HuH-7 (cell line): Measurements from ENCODE around the gene SMIM22.

ENCODE experiments used
- DNase-seq: peaks from one replicate; pipeline ENCODE4 v3.0.0; 2011; ENCODE audit warnings: low spot score

The SMIM22 gene

GRCh38 chr16:4820652-4821051 lies 25.5 kb downstream of the SMIM22 start:
- DNase-seq: no peak

- DNase-seq: no peak
Observed at GRCh38 chr16:4825196-4825595, 30.0 kb downstream of the SMIM22 start.

GRCh38 chr16:4826526-4826925 lies 31.4 kb downstream of the SMIM22 start:
- DNase-seq: no peak

GRCh38 chr16:4826980-4827379 lies 31.8 kb downstream of the SMIM22 start:
- no peak for DNase-seq

GRCh38 chr16:4828567-4829321 lies 33.6 kb downstream of the SMIM22 start:
- no peak for DNase-seq

- no peak for DNase-seq
Observed at GRCh38 chr16:4830408-4830807, 35.2 kb downstream of the SMIM22 start.

GRCh38 chr16:4831616-4832015 lies 36.4 kb downstream of the SMIM22 start:
- no peak for DNase-seq

GRCh38 chr16:4832698-4833343 lies 37.7 kb downstream of the SMIM22 start:
- DNase-seq: no peak

- no peak for DNase-seq
Observed at GRCh38 chr16:4833584-4833983, 38.4 kb downstream of the SMIM22 start.

GRCh38 chr16:4836727-4837126 lies 41.6 kb downstream of the SMIM22 start:
- no peak for DNase-seq

GRCh38 chr16:4837733-4838501 lies 42.7 kb downstream of the SMIM22 start:
- DNase-seq: no peak

GRCh38 chr16:4839942-4840341 lies 44.8 kb downstream of the SMIM22 start:
- DNase-seq: no peak

GRCh38 chr16:4840984-4841383 lies 45.8 kb downstream of the SMIM22 start:
- DNase-seq: no peak
